Trophoblast cell (in vitro differentiated cells and primary cell): ENCODE measurements around the gene CD36.

Source experiments
- DNase-seq, 2 donors: peaks; one replicate each; pipeline ENCODE4 v3.0.0-alpha.2; 2016
- H2AFZ ChIP-seq: 2 replicates; pipeline ENCODE4 v1.6.1; 2013; ENCODE audit warnings: low read length, moderate library complexity, mild to moderate bottlenecking; ENCODE audit not compliant: insufficient read depth, poor library complexity
- H2AK5ac ChIP-seq: 2 replicates; pipeline ENCODE4 v1.6.1; 2013; ENCODE audit warnings: mild to moderate bottlenecking, low read length
- H2BK120ac ChIP-seq: 2 replicates; pipeline ENCODE4 v1.6.1; 2013; ENCODE audit warnings: low read length, mild to moderate bottlenecking, moderate library complexity; ENCODE audit not compliant: insufficient read depth, poor library complexity
- H2BK12ac ChIP-seq: 2 replicates; pipeline ENCODE4 v1.6.1; 2013; ENCODE audit warnings: mild to moderate bottlenecking, low read length, moderate library complexity
- H2BK5ac ChIP-seq: 2 replicates; pipeline ENCODE4 v1.6.1; 2013; ENCODE audit warnings: low read length, low read depth, moderate library complexity, mild to moderate bottlenecking; ENCODE audit not compliant: poor library complexity
- H3K14ac ChIP-seq: 2 replicates; pipeline ENCODE4 v1.6.1; 2013; ENCODE audit warnings: mild to moderate bottlenecking, low read length
- H3K18ac ChIP-seq: 2 replicates; pipeline ENCODE4 v1.6.1; 2013; ENCODE audit warnings: mild to moderate bottlenecking, low read length
- H3K23ac ChIP-seq: 2 replicates; pipeline ENCODE4 v1.6.1; 2013; ENCODE audit warnings: low read length
- H3K27ac ChIP-seq: 2 replicates; pipeline ENCODE4 v1.5.1; 2013; ENCODE audit warnings: low read depth, mild to moderate bottlenecking, inconsistent platforms, low read length, moderate library complexity
- H3K27me3 ChIP-seq: 2 replicates; pipeline ENCODE4 v1.6.1; 2013; ENCODE audit warnings: inconsistent platforms, mild to moderate bottlenecking, low read length, moderate library complexity; ENCODE audit not compliant: insufficient read depth
- H3K36me3 ChIP-seq, 2 experiments: 1 replicate in 1 of 2; 2 replicates in 1 of 2; pipeline ENCODE4 v1.6.1; 2013; ENCODE audit warnings: low read length in 2 of 2, mild to moderate bottlenecking in 2 of 2, moderate library complexity in 1 of 2; ENCODE audit not compliant: insufficient read depth in 2 of 2, control insufficient read depth in 1 of 2
- H3K4ac ChIP-seq: 2 replicates; pipeline ENCODE4 v1.6.1; 2013; ENCODE audit warnings: low read depth, mild to moderate bottlenecking, low read length, moderate library complexity
- H3K4me1 ChIP-seq, 2 experiments: 1 replicate in 1 of 2; 2 replicates in 1 of 2; pipeline ENCODE4 v1.6.1; 2013; ENCODE audit warnings: low read length in 2 of 2, mild to moderate bottlenecking in 2 of 2, moderate library complexity in 1 of 2; ENCODE audit not compliant: insufficient read depth in 2 of 2, control insufficient read depth in 1 of 2
- H3K4me2 ChIP-seq: 2 replicates; pipeline ENCODE4 v1.6.1; 2013; ENCODE audit warnings: inconsistent platforms, mild to moderate bottlenecking, low read length, moderate library complexity
- H3K4me3 ChIP-seq: 2 replicates; pipeline ENCODE4 v1.5.1; 2013; ENCODE audit warnings: mild to moderate bottlenecking, low read depth, low read length, inconsistent platforms
- H3K79me1 ChIP-seq: one replicate; pipeline ENCODE4 v1.6.1; 2013; ENCODE audit warnings: low read length
- H3K79me2 ChIP-seq: 2 replicates; pipeline ENCODE4 v1.6.1; 2013; ENCODE audit warnings: low read length, mild to moderate bottlenecking; ENCODE audit not compliant: control insufficient read depth, insufficient read depth, poor library complexity
- H3K9ac ChIP-seq: 2 replicates; pipeline ENCODE4 v1.6.1; 2013; ENCODE audit warnings: mild to moderate bottlenecking, low read length
- H3K9me3 ChIP-seq: 2 replicates; pipeline ENCODE4 v1.6.1; 2013; ENCODE audit warnings: low read depth, mild to moderate bottlenecking, control low read depth, inconsistent platforms, low read length; ENCODE audit not compliant: insufficient read depth
- H4K12ac ChIP-seq: 2 replicates; pipeline ENCODE4 v1.6.1; 2013; ENCODE audit warnings: low read depth, mild to moderate bottlenecking, low read length, moderate library complexity
- H4K8ac ChIP-seq: 2 replicates; pipeline ENCODE4 v1.6.1; 2013; ENCODE audit warnings: low read depth, mild to moderate bottlenecking, low read length, moderate library complexity
- H4K91ac ChIP-seq: one replicate; pipeline ENCODE4 v1.6.1; 2013; ENCODE audit warnings: low read depth, mild to moderate bottlenecking, low read length, moderate library complexity
- WGBS: extraction: QIAGEN DNeasy Blood & Tissue Kit; methylation state at CpG from one replicate; pipeline ENCODE4 v1.1.7; 2013; ENCODE audit warnings: missing lambda C conversion rate; ENCODE audit not compliant: insufficient read length, insufficient coverage; ENCODE audit errors: extremely low coverage; 5-methylcytosine and 5-hydroxymethylcytosine counted together

Gene CD36

DNA sequence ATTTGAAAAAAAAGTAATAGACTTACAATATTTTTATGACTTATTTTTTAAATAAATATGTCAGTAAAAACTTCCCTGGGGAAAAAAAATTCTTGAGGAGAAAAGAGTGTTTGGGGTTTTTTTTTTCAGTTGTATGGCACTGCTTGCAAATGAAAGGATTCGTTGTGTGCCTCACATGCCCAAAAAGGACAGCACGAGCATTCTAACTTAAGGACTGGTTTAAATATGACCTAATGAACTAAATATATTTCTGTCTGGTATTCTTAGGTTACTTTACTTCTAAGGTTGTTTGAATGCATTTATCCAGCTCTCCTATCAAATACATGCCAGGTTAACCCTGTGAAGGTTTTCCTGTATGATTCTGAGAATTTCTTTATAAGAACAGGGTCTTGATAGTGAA lies 988 bp upstream of the CD36 start:
- H2BK12ac ChIP-seq = no peak overlapping the region
- H4K12ac ChIP-seq = no peak overlapping the region
- no peak overlapping the region for H3K4ac ChIP-seq
- no peak overlapping the region for H3K9ac ChIP-seq
- H3K79me2 ChIP-seq = no peaks in the 10 kb centered on the region
- H3K27ac ChIP-seq = no peak overlapping the region
- no peak overlapping the region for H2BK5ac ChIP-seq
- DNase-seq = no peak
- H3K4me3 ChIP-seq = no peak overlapping the region
- no peaks in the 10 kb centered on the region for H3K27me3 ChIP-seq
- no peaks in the 10 kb centered on the region for H3K4me1 ChIP-seq
- H2AK5ac ChIP-seq = no peak overlapping the region
- no peaks in the 10 kb centered on the region for H3K79me1 ChIP-seq
- H3K9me3 ChIP-seq = no peaks in the 10 kb centered on the region
- H3K14ac ChIP-seq = no peak overlapping the region
- no peaks in the 10 kb centered on the region for H3K36me3 ChIP-seq
- H2BK120ac ChIP-seq = no peak overlapping the region
- no peak overlapping the region for H3K23ac ChIP-seq
- H4K8ac ChIP-seq = no peak overlapping the region
- no peak overlapping the region for H4K91ac ChIP-seq
- H2AFZ ChIP-seq = no peak overlapping the region
- no peak overlapping the region for H3K18ac ChIP-seq
- no CpG with 5 or more reads among the region's 2 CpGs for WGBS
- no peak overlapping the region for H3K4me2 ChIP-seq

DNA sequence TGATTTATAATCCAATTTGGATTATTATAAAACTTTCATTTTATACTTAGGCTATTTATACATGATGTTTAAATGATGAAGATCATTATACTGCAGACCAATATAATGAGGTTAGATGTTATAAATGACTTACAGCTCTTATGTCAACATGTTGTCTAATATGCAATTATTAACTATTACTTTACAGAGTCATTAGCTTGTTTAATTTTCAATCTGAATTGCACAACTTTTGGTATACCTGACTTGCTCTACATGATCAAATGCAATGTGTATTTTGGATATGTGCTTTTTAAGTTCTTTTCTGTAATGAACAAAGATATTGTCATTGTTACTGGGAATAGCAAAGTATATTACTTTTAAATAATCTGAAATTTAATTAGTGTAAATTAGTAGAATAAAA lies 569 bp downstream of the CD36 start:
- Histone ChIP-seq H4K8ac (no peak overlapping the region), H2BK12ac (no peak overlapping the region), H2BK120ac (no peak overlapping the region), H3K14ac (no peak overlapping the region), H3K23ac (no peak overlapping the region), H2BK5ac (no peak overlapping the region), H3K4ac (no peak overlapping the region), H3K4me3 (no peak overlapping the region), H2AFZ (no peak overlapping the region), H4K12ac (no peak overlapping the region), H3K27me3 (no peaks in the 10 kb centered on the region), H3K4me1 (no peaks in the 10 kb centered on the region), H2AK5ac (no peak overlapping the region), H3K79me1 (no peaks in the 10 kb centered on the region), H3K27ac (no peak overlapping the region), H3K18ac (no peak overlapping the region), H3K9me3 (no peaks in the 10 kb centered on the region), H4K91ac (no peak overlapping the region), H3K9ac (no peak overlapping the region), H3K79me2 (no peaks in the 10 kb centered on the region), H3K4me2 (no peak overlapping the region), H3K36me3 (no peaks in the 10 kb centered on the region)
- no peak for DNase-seq

- H3K4me3 ChIP-seq = no peak overlapping the region
- no peak overlapping the region for H2BK5ac ChIP-seq
- H3K18ac ChIP-seq = no peak overlapping the region
- H3K4me1 ChIP-seq = no peaks in the 10 kb centered on the region
- no peaks in the 10 kb centered on the region for H3K79me1 ChIP-seq
- no peak overlapping the region for H3K4me2 ChIP-seq
- no peaks in the 10 kb centered on the region for H3K79me2 ChIP-seq
- H3K14ac ChIP-seq = no peak overlapping the region
- H4K8ac ChIP-seq = no peak overlapping the region
- H3K4ac ChIP-seq = no peak overlapping the region
- DNase-seq = peak; percentile 35 to 71
- H3K27me3 ChIP-seq = no peaks in the 10 kb centered on the region
- no peak overlapping the region for H2AK5ac ChIP-seq
- H3K23ac ChIP-seq = no peak overlapping the region
- no peak overlapping the region for H4K91ac ChIP-seq
- WGBS = no CpG with 5 or more reads among the region's 1 CpG
- no peak overlapping the region for H4K12ac ChIP-seq
- no peaks in the 10 kb centered on the region for H3K9me3 ChIP-seq
- no peak overlapping the region for H3K27ac ChIP-seq
- H2AFZ ChIP-seq = no peak overlapping the region
- H2BK12ac ChIP-seq = no peak overlapping the region
- no peaks in the 10 kb centered on the region for H3K36me3 ChIP-seq
- H3K9ac ChIP-seq = no peak overlapping the region
- H2BK120ac ChIP-seq = no peak overlapping the region
These were observed 2.4 kb downstream of the CD36 start for GRCh38 chr7:80640846-80641245.

DNA sequence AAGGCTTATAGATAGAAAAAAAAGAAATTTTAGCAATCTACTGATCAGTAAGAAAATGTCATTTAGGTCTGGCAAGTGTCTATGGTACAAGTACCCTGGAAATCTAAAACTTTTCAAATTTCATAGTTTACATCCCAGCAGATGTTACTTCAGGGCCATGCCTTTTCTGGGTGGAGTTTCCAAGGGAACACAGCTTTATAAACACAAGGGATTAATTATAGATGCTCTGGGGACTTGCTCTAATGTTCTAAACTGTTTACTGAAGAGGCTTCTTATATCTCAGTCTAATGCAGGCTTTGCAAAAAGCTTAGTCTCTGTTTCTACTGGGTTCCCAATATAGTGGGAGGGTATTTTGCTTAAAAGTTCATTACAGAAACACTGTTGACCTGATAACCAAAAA lies 3.1 kb downstream of the CD36 start:
- no peak overlapping the region for H3K18ac ChIP-seq
- H4K12ac ChIP-seq = no peak overlapping the region
- no peak overlapping the region for H3K4me3 ChIP-seq
- H2BK12ac ChIP-seq = no peak overlapping the region
- no peak for DNase-seq
- H3K4ac ChIP-seq = no peak overlapping the region
- H2BK120ac ChIP-seq = no peak overlapping the region
- no peak overlapping the region for H4K8ac ChIP-seq
- H3K9me3 ChIP-seq = no peaks in the 10 kb centered on the region
- H3K27me3 ChIP-seq = no peaks in the 10 kb centered on the region
- H2AK5ac ChIP-seq = no peak overlapping the region
- H3K79me2 ChIP-seq = no peaks in the 10 kb centered on the region
- H3K23ac ChIP-seq = no peak overlapping the region
- H2AFZ ChIP-seq = no peak overlapping the region
- no peak overlapping the region for H2BK5ac ChIP-seq
- H3K36me3 ChIP-seq = no peaks in the 10 kb centered on the region
- no peaks in the 10 kb centered on the region for H3K79me1 ChIP-seq
- no peak overlapping the region for H3K27ac ChIP-seq
- H3K14ac ChIP-seq = no peak overlapping the region
- no peak overlapping the region for H3K4me2 ChIP-seq
- no peak overlapping the region for H4K91ac ChIP-seq
- no peaks in the 10 kb centered on the region for H3K4me1 ChIP-seq
- H3K9ac ChIP-seq = no peak overlapping the region

DNA sequence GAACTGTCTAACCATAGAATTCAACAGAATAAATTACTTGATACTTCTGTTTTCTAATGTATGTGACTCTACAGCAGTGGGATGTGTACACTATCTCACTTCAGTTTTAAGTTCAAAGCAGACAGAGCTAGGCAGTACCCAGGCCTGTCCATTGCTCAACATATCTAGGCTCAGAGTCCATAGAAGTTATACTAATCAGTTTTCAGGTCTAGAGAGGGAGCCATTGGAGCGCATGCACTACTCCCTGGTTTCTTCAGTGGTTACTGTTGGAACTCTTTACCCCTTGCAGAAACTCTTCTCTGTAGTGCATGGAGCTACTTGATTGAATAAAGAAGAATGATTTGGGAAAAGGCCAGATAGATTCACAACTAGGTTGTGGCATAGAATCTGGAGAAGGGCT lies 4.4 kb downstream of the CD36 start:
- H3K4me2 ChIP-seq = no peak overlapping the region
- peak overlapping the region; percentile 71 for H2AFZ ChIP-seq
- no peaks in the 10 kb centered on the region for H3K79me2 ChIP-seq
- no peaks in the 10 kb centered on the region for H3K4me1 ChIP-seq
- no peak overlapping the region for H3K4ac ChIP-seq
- H4K91ac ChIP-seq = no peak overlapping the region
- no CpG with 5 or more reads among the region's 1 CpG for WGBS
- no peak overlapping the region for H3K4me3 ChIP-seq
- H3K18ac ChIP-seq = no peak overlapping the region
- H3K9me3 ChIP-seq = no peaks in the 10 kb centered on the region
- no peak overlapping the region for H3K27ac ChIP-seq
- no peak overlapping the region for H2BK5ac ChIP-seq
- no peak overlapping the region for H2BK12ac ChIP-seq
- H2BK120ac ChIP-seq = no peak overlapping the region
- H2AK5ac ChIP-seq = no peak overlapping the region
- H3K79me1 ChIP-seq = no peaks in the 10 kb centered on the region
- H3K14ac ChIP-seq = no peak overlapping the region
- DNase-seq = peak in 1 of 2 donors; percentile 21
- H3K9ac ChIP-seq = no peak overlapping the region
- no peaks in the 10 kb centered on the region for H3K27me3 ChIP-seq
- H4K8ac ChIP-seq = no peak overlapping the region
- no peaks in the 10 kb centered on the region for H3K36me3 ChIP-seq
- H3K23ac ChIP-seq = no peak overlapping the region
- H4K12ac ChIP-seq = no peak overlapping the region
